Measurements from ENCODE around the gene WT1. TPM values are rescaled to one million over a fixed set of nuclear protein-coding genes. Genes with fewer than 3 reads are reported as not detected.

WT1 gene
- total and polyA plus RNA-seq, 2 of the 8 experiments (the other 6 are each of a cell fraction or from before 2014, with no cell fraction given), result 0.05 to 0.17 TPM

- Histone ChIP-seq H3K14ac (ENCODE audit: insufficient read length) (no peak overlapping the region), H2BK120ac (replicated peaks; ENCODE audit: low read depth, low read length) (no peak overlapping the region), H3K4me3 (ENCODE audit: extremely low read depth in 1 of 4, insufficient read depth in 2 of 4, low read depth in 3 of 4, low read length in 4 of 4) (no peak overlapping the region), H2AFZ (ENCODE audit: low read length) (no peak overlapping the region), H3K18ac (ENCODE audit: extremely low read depth, low read length) (no peak overlapping the region), H2BK15ac (ENCODE audit: low read length) (no peak overlapping the region), H4K20me1 (replicated peaks in 1 of 2; ENCODE audit: control insufficient read depth in 1 of 2, insufficient read depth in 2 of 2, low read length in 2 of 2) (peaks cover 3% of the 10 kb centered on the region in 2 experiments), H3K9me3 (ENCODE audit: insufficient read depth in 2 of 2, low read depth in 1 of 2, low read length in 1 of 2) (no peaks in the 10 kb centered on the region), H2BK5ac (ENCODE audit: low read depth, low read length) (no peak overlapping the region), H2BK20ac (ENCODE audit: low read length) (no peak overlapping the region), H3K9ac (replicated peaks in 1 of 4; ENCODE audit: extremely low read depth in 1 of 4, low read depth in 3 of 4, low read length in 3 of 4) (no peak overlapping the region), H4K91ac (replicated peaks; ENCODE audit: insufficient read length, low read length) (no peak overlapping the region), H3K27me3 (replicated peaks in 1 of 4; ENCODE audit: control insufficient read depth in 3 of 4, extremely low read depth in 1 of 4, insufficient read depth in 3 of 4, low read length in 3 of 4) (peaks cover 19 to 36% (median 30%) of the 10 kb centered on the region in 4 experiments), H3K23me2 (ENCODE audit: low read depth, low read length) (peaks cover 3% of the 10 kb centered on the region; the same call in 1 of the 2 replicates), H2AK5ac (ENCODE audit: low read depth, low read length) (no peak overlapping the region), H3K23ac (ENCODE audit: insufficient read length) (no peak overlapping the region), H3K56ac (replicated peaks; ENCODE audit: insufficient read length, low read depth, low read length) (no peak overlapping the region), H2BK12ac (ENCODE audit: low read depth, low read length) (no peak overlapping the region), H4K5ac (ENCODE audit: insufficient read length, low read depth, low read length) (no peak overlapping the region), H3K36me3 (ENCODE audit: control insufficient read depth in 2 of 4, insufficient read depth in 4 of 4, low read length in 3 of 4) (no peaks in the 10 kb centered on the region), H3K4me2 (ENCODE audit: insufficient read depth in 1 of 2, low read depth in 2 of 2, low read length in 2 of 2) (no peak overlapping the region), H3K4ac (replicated peaks; ENCODE audit: insufficient read length, low read depth, low read length) (no peak overlapping the region), H3K4me1 (replicated peaks in 1 of 4; ENCODE audit: control insufficient read depth in 3 of 4, insufficient read depth in 4 of 4, low read length in 3 of 4) (peaks cover 2 to 15% (median 10%) of the 10 kb centered on the region in 4 experiments), H3K27ac (ENCODE audit: low read depth, low read length) (no peak overlapping the region), H3K79me2 (ENCODE audit: control insufficient read depth in 1 of 2, insufficient read depth in 2 of 2, low read length in 2 of 2) (no peaks in the 10 kb centered on the region), H3K79me1 (ENCODE audit: low read depth, low read length) (no peaks in the 10 kb centered on the region), H4K8ac (ENCODE audit: extremely low read depth, insufficient read depth, low read length) (no peak overlapping the region)
- TF ChIP-seq SRF (IDR thresholded peaks at IDR 0.05; ENCODE audit: low read depth, low read length), result no peak
- no peak for DNase-seq (ENCODE audit: low read depth in 1 of 2, low spot score in 2 of 2)
- CTCF ChIA-PET (ENCODE audit: partially characterized antibody), result no interaction called here
- no peak for FAIRE-seq
- POLR2A ChIA-PET (ENCODE audit: partially characterized antibody), result no interaction called here
- WGBS, 2 experiments (ENCODE audit: extremely low coverage in 1 of 2, insufficient coverage in 1 of 2, insufficient read length in 1 of 2, insufficient replicate concordance in 2 of 2, low coverage in 1 of 2, low lambda C conversion rate in 2 of 2, missing lambda C conversion rate in 1 of 2), result 73% methylated on average over 3 of the region's 3 CpGs; no CpG with 5 or more reads in 1 of the 2 experiments
Measured at GRCh38 chr11:32422545-32422944, 12.8 kb downstream of the WT1 start.

Measured in H1 (cell line).